PC-9 (cell line): ENCODE measurements around the gene CDH19. TPM values are rescaled to one million over a fixed set of nuclear protein-coding genes. Genes with fewer than 3 reads are reported as not detected.

Experiments used
- BruUV-seq: library from RNA; stranded (reverse); fragments of 400-500 nt; replicated peaks from 2 replicates; lab custom pipeline; 2021; lab: Mats Ljungman, UMichigan
- CTCF ChIA-PET: fragments of 300-600 bp; sonication (Branson Sonifier 250); formaldehyde crosslinking; loops from one replicate; lab custom pipeline; 2022; ENCODE audit warnings: antibody characterized with exemption; lab: Charles Lee
- POLR2A ChIA-PET: fragments of 300-600 bp; sonication (Branson Sonifier 250); formaldehyde crosslinking; loops from one replicate; lab custom pipeline; 2022; ENCODE audit warnings: antibody characterized with exemption; ENCODE audit not compliant: unreplicated experiment; lab: Charles Lee
- DNase-seq, 2 experiments: peaks; one replicate each; pipeline versions ENCODE4 v3.0.0 to v3.0.0-alpha.2; 2015 to 2022; ENCODE audit warnings: mixed read lengths in 1 of 2
- H2AFZ ChIP-seq: fragments of 200-600 bp; sonication (generic); 2 replicates; pipeline ENCODE4 v1.8.1; 2017; ENCODE audit warnings: antibody characterized with exemption
- H3F3A ChIP-seq: fragments of 200-600 bp; sonication (generic); 2 replicates; pipeline ENCODE4 v1.8.1; 2017; ENCODE audit warnings: antibody characterized with exemption, mild to moderate bottlenecking, low read depth; ENCODE audit not compliant: insufficient read depth
- H3K27ac ChIP-seq: fragments of 200-600 bp; sonication (generic); 2 replicates; pipeline ENCODE4 v1.6.1; 2016; ENCODE audit warnings: mixed run types
- H3K27me3 ChIP-seq: fragments of 200-600 bp; sonication (generic); 2 replicates; pipeline ENCODE4 v1.6.1; 2016; ENCODE audit warnings: low read depth, mixed run types; ENCODE audit not compliant: insufficient read depth
- H3K36me3 ChIP-seq: fragments of 200-600 bp; sonication (generic); 2 replicates; pipeline ENCODE4 v1.6.1; 2016; ENCODE audit warnings: low read depth, mixed run types
- H3K4me1 ChIP-seq: fragments of 200-600 bp; sonication (generic); replicated peaks from 2 replicates; pipeline ENCODE4 v1.6.1; 2016; ENCODE audit warnings: mixed run types; ENCODE audit not compliant: insufficient read depth
- H3K4me2 ChIP-seq: fragments of 200-600 bp; sonication (generic); 2 replicates; pipeline ENCODE4 v1.6.1; 2017; ENCODE audit warnings: mixed run types
- H3K4me3 ChIP-seq: fragments of 200-600 bp; sonication (generic); 2 replicates; pipeline ENCODE4 v1.6.1; 2016; ENCODE audit warnings: mixed run types
- H3K79me2 ChIP-seq: fragments of 200-600 bp; sonication (generic); 2 replicates; pipeline ENCODE4 v1.6.1; 2017; ENCODE audit warnings: low read depth, mixed run types
- H3K9me2 ChIP-seq: fragments of 200-600 bp; sonication (generic); 2 replicates; pipeline ENCODE4 v1.8.1; 2017; ENCODE audit warnings: mild to moderate bottlenecking; ENCODE audit not compliant: insufficient read depth
- H3K9me3 ChIP-seq: fragments of 200-600 bp; sonication (generic); 2 replicates; pipeline ENCODE4 v1.8.1; 2016; ENCODE audit warnings: low read depth; ENCODE audit not compliant: insufficient read depth
- H4K20me1 ChIP-seq: fragments of 200-600 bp; sonication (generic); 2 replicates; pipeline ENCODE4 v1.8.1; 2017; ENCODE audit not compliant: insufficient read depth
- EZH2 ChIP-seq: fragments of 200-600 bp; sonication (generic); IDR thresholded peaks from 2 replicates; pipeline ENCODE4 v1.8.0; 2017; ENCODE audit warnings: antibody characterized with exemption, low read depth
- intact Hi-C: fragments of 100-400 bp; cut with micrococcal nuclease; formaldehyde crosslinking; loops from one replicate; pipeline ENCODE4 v1.10.0; 2022; ENCODE audit not compliant: unreplicated experiment
- total RNA-seq: library from RNA; stranded (reverse); gene quantifications from 2 replicates; pipeline ENCODE4 v1.2.3, GENCODE V29; 2021
- TF ChIP-seq, protein P1 (sequence below): fragments of 200-600 bp; sonication (generic); conservative IDR thresholded peaks from 2 replicates; pipeline ENCODE4 v1.6.1; 2017; ENCODE audit warnings: mixed run types, antibody characterized with exemption, mild to moderate bottlenecking, moderate library complexity

The CDH19 gene
- total RNA-seq, 1 experiment from 2014 or later: not detected

GRCh38 chr18:66630831-66631230 lies 26.9 kb upstream of the CDH19 start:
- H2AFZ ChIP-seq: no peak overlapping the region
- H3F3A ChIP-seq: no peaks in the 10 kb centered on the region
- no peak for TF ChIP-seq EZH2
- TF ChIP-seq, protein P1, sequence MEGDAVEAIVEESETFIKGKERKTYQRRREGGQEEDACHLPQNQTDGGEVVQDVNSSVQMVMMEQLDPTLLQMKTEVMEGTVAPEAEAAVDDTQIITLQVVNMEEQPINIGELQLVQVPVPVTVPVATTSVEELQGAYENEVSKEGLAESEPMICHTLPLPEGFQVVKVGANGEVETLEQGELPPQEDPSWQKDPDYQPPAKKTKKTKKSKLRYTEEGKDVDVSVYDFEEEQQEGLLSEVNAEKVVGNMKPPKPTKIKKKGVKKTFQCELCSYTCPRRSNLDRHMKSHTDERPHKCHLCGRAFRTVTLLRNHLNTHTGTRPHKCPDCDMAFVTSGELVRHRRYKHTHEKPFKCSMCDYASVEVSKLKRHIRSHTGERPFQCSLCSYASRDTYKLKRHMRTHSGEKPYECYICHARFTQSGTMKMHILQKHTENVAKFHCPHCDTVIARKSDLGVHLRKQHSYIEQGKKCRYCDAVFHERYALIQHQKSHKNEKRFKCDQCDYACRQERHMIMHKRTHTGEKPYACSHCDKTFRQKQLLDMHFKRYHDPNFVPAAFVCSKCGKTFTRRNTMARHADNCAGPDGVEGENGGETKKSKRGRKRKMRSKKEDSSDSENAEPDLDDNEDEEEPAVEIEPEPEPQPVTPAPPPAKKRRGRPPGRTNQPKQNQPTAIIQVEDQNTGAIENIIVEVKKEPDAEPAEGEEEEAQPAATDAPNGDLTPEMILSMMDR: no peak
- H4K20me1 ChIP-seq: no peaks in the 10 kb centered on the region
- POLR2A ChIA-PET: no interaction called here
- no peak overlapping the region for H3K4me3 ChIP-seq
- H3K27me3 ChIP-seq: no peaks in the 10 kb centered on the region
- no peak overlapping the region for H3K4me2 ChIP-seq
- no peaks in the 10 kb centered on the region for H3K4me1 ChIP-seq
- DNase-seq: no peak
- CTCF ChIA-PET: no interaction called here
- intact Hi-C loops: no loop called here
- H3K79me2 ChIP-seq: no peaks in the 10 kb centered on the region
- H3K9me3 ChIP-seq: no peaks in the 10 kb centered on the region
- BruUV-seq: no TSS peak
- no peak overlapping the region for H3K27ac ChIP-seq
- peaks cover 3% of the 10 kb centered on the region; the same call in 1 of the 2 replicates for H3K9me2 ChIP-seq
- H3K36me3 ChIP-seq: no peaks in the 10 kb centered on the region

- DNase-seq: no peak
- no peak overlapping the region for H2AFZ ChIP-seq
- intact Hi-C loops: no loop called here
- no peak overlapping the region for H3K4me3 ChIP-seq
- TF ChIP-seq, protein P1: no peak
- TF ChIP-seq EZH2: no peak
- no peak overlapping the region for H3K27ac ChIP-seq
- no peaks in the 10 kb centered on the region for H3K27me3 ChIP-seq
- no peak overlapping the region for H3K4me2 ChIP-seq
- H3K36me3 ChIP-seq: no peaks in the 10 kb centered on the region
- H3K9me3 ChIP-seq: no peaks in the 10 kb centered on the region; the same call in 1 of the 2 replicates
- H4K20me1 ChIP-seq: no peaks in the 10 kb centered on the region
- no peaks in the 10 kb centered on the region for H3K4me1 ChIP-seq
- H3F3A ChIP-seq: no peaks in the 10 kb centered on the region
- no TSS peak for BruUV-seq
- no peaks in the 10 kb centered on the region for H3K9me2 ChIP-seq
- no peaks in the 10 kb centered on the region for H3K79me2 ChIP-seq
- ChIA-PET POLR2A (interaction anchor here (0.5 kb wide), 1 partner anchor 638 kb away, joined by 3 read pairs; no protein-coding TSS in a partner anchor), CTCF (interaction anchor here (0.7 kb wide), 1 partner anchor 30 kb away, joined by 3 read pairs; no protein-coding TSS in a partner anchor)
Measured at GRCh38 chr18:66623821-66624220, 19.9 kb upstream of the CDH19 start.

GRCh38 chr18:66621816-66622576 lies 18.1 kb upstream of the CDH19 start:
- Histone ChIP-seq H3K79me2 (no peaks in the 10 kb centered on the region), H3K27ac (no peak overlapping the region), H3K4me2 (no peak overlapping the region), H3K27me3 (no peaks in the 10 kb centered on the region), H3K4me3 (no peak overlapping the region), H3F3A (no peaks in the 10 kb centered on the region), H3K4me1 (no peaks in the 10 kb centered on the region), H4K20me1 (no peaks in the 10 kb centered on the region), H3K9me2 (no peaks in the 10 kb centered on the region), H3K36me3 (no peaks in the 10 kb centered on the region), H3K9me3 (no peaks in the 10 kb centered on the region; the same call in 1 of the 2 replicates), H2AFZ (no peak overlapping the region)
- intact Hi-C loops: no loop called here
- TF ChIP-seq, protein P1: no peak
- TF ChIP-seq EZH2: no peak
- POLR2A ChIA-PET: no interaction called here
- CTCF ChIA-PET: interaction anchor here (0.6 kb wide), 1 partner anchor 74 kb away, joined by 7 read pairs; no protein-coding TSS in a partner anchor
- DNase-seq: no peak
- no TSS peak for BruUV-seq
